ENCODE measurements around the gene CYTH2.
"Not testable (repeated sequence)": the region's sequence is repeated elsewhere in the genome, so short reads cannot be mapped to it uniquely, and the experiment has no call there.

Gene CYTH2

GRCh38 chr19:48513289-48514122, 44.3 kb downstream of the CYTH2 start:
- peak; percentile 49 for DNase-seq

GRCh38 chr19:48514123-48514458, 44.9 kb downstream of the CYTH2 start:
- DNase-seq: no peak

- DNase-seq: no peak
Observed at GRCh38 chr19:48516536-48516935, 47.4 kb downstream of the CYTH2 start.

- DNase-seq: no peak
Observed at GRCh38 chr19:48518207-48518606, 49.0 kb downstream of the CYTH2 start.

GRCh38 chr19:48519426-48519825, 50.3 kb downstream of the CYTH2 start:
- DNase-seq: not testable (repeated sequence)

- no peak for DNase-seq
Observed at GRCh38 chr19:48520134-48520533, 51.0 kb downstream of the CYTH2 start.

GRCh38 chr19:48524221-48524620, 55.1 kb downstream of the CYTH2 start:
- no peak for DNase-seq

- DNase-seq: no peak
Observed at GRCh38 chr19:48524732-48525131, 55.6 kb downstream of the CYTH2 start.

- no peak for DNase-seq
Observed at GRCh38 chr19:48529156-48529555, 60.0 kb downstream of the CYTH2 start.

- DNase-seq: no peak
Observed at GRCh38 chr19:48530066-48530720, 61.0 kb downstream of the CYTH2 start.

GRCh38 chr19:48530770-48531169, 61.6 kb downstream of the CYTH2 start:
- DNase-seq: no peak

Measured in effector CD8-positive, alpha-beta T cell (primary cell).